ENCODE measurements around the gene NF1. TPM values are rescaled to one million over a fixed set of nuclear protein-coding genes. Genes with fewer than 3 reads are reported as not detected.

NF1 gene
- total RNA-seq, 4 donors from 2014 or later: 66.8 to 106 (median 95.6) TPM

DNA sequence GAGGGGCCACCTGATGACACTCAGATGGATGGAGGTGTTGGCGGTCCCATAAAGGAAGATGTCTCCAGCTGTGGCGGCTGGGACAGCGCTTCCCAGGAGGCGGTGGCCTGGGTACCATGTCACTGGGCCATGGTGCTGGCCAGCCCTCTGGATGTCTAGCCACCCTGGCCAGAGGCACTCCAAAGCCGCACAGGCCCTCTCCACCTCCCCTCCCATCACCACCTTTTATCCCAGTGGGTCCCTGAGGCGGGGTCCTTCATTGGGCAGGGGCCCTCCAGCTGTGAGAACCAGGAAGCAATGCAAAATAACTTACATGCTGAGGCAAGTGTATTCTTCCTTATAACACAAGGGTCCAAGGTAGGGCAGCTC lies 319.8 kb downstream of the NF1 start:
- no peak for DNase-seq
- Histone ChIP-seq H3K36me3 (no peaks in the 10 kb centered on the region), H3K27me3 (no peaks in the 10 kb centered on the region), H3K4me3 (no peak overlapping the region), H3K27ac (no peak overlapping the region), H3K9me3 (no peaks in the 10 kb centered on the region), H3K4me1 (no peaks in the 10 kb centered on the region)
- TF ChIP-seq POLR2A (IDR thresholded peaks at IDR 0.05): no peak
- TF ChIP-seq, protein P1, sequence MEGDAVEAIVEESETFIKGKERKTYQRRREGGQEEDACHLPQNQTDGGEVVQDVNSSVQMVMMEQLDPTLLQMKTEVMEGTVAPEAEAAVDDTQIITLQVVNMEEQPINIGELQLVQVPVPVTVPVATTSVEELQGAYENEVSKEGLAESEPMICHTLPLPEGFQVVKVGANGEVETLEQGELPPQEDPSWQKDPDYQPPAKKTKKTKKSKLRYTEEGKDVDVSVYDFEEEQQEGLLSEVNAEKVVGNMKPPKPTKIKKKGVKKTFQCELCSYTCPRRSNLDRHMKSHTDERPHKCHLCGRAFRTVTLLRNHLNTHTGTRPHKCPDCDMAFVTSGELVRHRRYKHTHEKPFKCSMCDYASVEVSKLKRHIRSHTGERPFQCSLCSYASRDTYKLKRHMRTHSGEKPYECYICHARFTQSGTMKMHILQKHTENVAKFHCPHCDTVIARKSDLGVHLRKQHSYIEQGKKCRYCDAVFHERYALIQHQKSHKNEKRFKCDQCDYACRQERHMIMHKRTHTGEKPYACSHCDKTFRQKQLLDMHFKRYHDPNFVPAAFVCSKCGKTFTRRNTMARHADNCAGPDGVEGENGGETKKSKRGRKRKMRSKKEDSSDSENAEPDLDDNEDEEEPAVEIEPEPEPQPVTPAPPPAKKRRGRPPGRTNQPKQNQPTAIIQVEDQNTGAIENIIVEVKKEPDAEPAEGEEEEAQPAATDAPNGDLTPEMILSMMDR (IDR thresholded peaks at IDR 0.05): no peak

DNA sequence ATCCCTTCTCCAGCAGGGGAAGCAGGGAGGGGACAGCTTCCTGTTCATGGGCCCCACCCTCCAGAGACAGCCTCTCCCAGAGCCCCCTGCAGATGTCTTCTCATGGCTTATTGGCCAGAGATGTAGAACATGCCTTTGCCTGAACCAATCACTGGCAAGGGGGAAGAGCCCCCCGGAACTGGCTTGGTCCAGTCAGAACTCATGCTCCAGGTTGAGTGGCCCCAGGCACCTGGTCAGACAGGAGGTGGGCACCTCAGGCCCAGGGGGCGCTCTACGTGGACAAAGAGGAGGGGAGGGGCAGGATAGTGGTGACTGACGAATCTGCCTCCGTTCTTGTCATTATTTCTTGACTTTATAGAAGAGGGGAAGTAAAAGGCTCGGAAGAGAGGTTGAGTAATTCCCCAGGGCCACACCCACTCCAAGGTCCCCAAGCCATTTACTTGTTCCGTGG lies 320.3 kb downstream of the NF1 start:
- TF ChIP-seq, protein P1 (IDR thresholded peaks at IDR 0.05): no peak
- TF ChIP-seq POLR2A (IDR thresholded peaks at IDR 0.05): no peak
- Histone ChIP-seq H3K9me3 (no peaks in the 10 kb centered on the region), H3K27ac (no peak overlapping the region), H3K4me1 (no peaks in the 10 kb centered on the region), H3K27me3 (no peaks in the 10 kb centered on the region), H3K4me3 (no peak overlapping the region), H3K36me3 (no peaks in the 10 kb centered on the region)
- no peak for DNase-seq

DNA sequence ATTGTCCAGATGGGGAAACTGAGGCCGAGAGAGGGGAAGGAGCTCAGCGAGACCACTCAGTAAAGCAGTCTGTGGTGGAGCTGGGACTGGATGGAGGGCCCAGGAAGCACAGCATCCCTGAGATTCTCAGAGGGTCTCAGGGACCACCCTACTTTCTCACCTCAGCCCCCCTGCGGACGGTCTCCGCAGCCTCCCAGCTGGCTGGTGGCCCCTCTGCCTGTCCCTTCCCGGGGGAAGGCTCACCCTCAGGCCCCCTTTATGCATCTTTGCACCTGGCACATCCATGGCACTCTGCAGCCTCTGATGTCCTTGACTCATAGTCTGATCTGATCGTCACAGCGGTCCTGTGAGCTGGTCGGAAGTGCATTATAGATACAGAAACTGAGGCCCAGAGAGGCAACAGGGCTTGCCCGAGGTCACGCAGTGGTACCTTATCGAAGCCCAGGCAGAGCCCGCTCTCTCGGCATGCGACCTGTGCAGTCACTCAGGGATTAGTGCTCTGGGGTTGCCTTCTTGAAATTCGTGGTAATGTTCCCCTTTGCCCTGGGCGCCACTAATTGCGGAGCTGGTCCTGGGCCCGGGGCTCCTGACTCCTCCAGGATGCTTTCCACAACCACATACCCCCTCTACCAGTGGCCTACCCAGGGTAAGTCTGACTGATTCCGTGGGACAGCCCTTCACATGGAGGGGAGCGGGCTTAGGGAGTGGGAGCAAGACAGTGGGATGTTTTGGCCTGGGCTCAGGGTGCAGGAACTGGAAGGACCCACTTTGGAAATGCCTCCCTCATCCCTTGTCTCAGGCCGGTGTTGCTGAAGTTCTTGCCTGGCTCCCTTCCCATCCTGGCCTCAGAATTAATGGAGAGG lies 321.1 kb downstream of the NF1 start:
- no peaks in the 10 kb centered on the region for H3K36me3 ChIP-seq
- H3K27ac ChIP-seq: no peak overlapping the region
- no peak for DNase-seq
- H3K4me3 ChIP-seq: no peak overlapping the region
- H3K9me3 ChIP-seq: no peaks in the 10 kb centered on the region
- H3K27me3 ChIP-seq: no peaks in the 10 kb centered on the region
- H3K4me1 ChIP-seq: no peaks in the 10 kb centered on the region
- no peak for TF ChIP-seq POLR2A (IDR thresholded peaks at IDR 0.05)
- TF ChIP-seq, protein P1 (IDR thresholded peaks at IDR 0.05): no peak

DNA sequence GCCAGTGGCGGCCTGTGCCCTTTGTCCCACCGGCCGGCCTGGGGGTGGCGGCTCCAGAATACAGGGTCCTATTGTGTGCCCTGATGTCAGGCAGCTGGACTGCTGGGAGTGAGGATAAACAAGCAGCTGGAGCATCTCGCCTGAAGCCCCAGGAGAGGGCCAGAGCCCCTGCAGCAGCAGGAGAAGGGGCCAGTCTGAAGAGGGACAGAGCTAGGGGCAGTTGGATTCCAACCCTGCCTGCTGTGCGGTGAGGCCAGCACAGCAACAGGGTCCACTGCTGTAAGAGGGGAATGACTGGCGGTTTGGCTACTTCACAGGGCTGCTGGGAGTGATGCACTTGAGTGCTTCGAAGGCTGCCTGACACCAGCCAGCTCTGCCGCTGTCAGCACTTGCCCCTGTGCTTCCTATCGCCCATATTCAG lies 321.7 kb downstream of the NF1 start:
- H3K27ac ChIP-seq: no peak overlapping the region
- no peaks in the 10 kb centered on the region for H3K36me3 ChIP-seq
- H3K9me3 ChIP-seq: no peaks in the 10 kb centered on the region
- H3K4me3 ChIP-seq: no peak overlapping the region
- H3K4me1 ChIP-seq: no peaks in the 10 kb centered on the region
- TF ChIP-seq POLR2A (IDR thresholded peaks at IDR 0.05): no peak
- TF ChIP-seq, protein P1 (IDR thresholded peaks at IDR 0.05): no peak
- H3K27me3 ChIP-seq: no peaks in the 10 kb centered on the region
- no peak for DNase-seq

DNA sequence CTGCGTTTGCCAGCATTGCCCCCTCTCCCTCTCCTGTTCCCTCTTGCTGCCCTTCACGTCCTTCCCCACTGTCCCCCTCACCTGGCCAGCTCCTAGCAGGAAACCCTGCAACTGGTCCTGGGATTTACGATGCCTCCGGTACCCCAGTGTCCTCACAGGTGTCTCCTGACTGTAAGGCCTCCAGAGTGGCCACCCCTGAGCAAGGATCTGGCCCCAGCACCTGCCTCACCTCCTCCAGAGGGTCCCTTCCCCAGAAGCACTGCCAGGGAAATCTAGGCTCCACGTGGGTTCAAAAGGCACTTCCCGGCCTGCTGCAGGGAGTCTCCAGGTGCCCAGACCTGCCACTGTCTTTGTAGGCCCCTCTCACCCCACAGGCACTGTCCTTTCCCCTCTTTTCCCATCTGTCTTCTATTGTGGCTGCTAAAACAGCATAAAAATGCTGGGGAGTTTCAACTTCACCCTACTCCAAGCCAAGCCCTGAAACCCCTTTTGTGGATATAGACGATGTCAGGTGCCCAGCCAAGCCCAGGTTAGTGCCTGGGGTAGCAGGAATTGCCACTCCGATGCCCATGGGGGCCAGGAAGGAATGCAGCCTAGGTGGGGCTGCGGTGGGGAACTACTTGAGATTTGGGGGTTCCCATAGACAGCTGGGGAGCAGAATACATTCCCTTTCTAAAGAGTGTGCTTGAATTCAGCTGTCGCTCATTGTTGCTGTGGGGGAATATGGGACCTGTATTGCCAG lies 322.4 kb downstream of the NF1 start:
- TF ChIP-seq, protein P1 (IDR thresholded peaks at IDR 0.05): no peak
- TF ChIP-seq POLR2A (IDR thresholded peaks at IDR 0.05): no peak
- no peak for DNase-seq
- H3K4me3 ChIP-seq: no peak overlapping the region
- H3K27me3 ChIP-seq: no peaks in the 10 kb centered on the region
- no peaks in the 10 kb centered on the region for H3K9me3 ChIP-seq
- H3K36me3 ChIP-seq: no peaks in the 10 kb centered on the region
- no peak overlapping the region for H3K27ac ChIP-seq
- H3K4me1 ChIP-seq: no peaks in the 10 kb centered on the region

Measured in Peyer's patch (tissue), 4 donors.